AG10803 (cell line): ENCODE data around the gene CMSS1.

Source experiments
- DNase-seq: peaks from one replicate; pipeline ENCODE4 v3.0.0; 2010; ENCODE audit warnings: low read depth
- H3K4me3 ChIP-seq: 2 replicates; pipeline ENCODE4 v1.5.1; 2011; ENCODE audit warnings: mild to moderate bottlenecking, low read length, control low read depth
- CTCF ChIP-seq: conservative IDR thresholded peaks from 2 replicates; pipeline ENCODE4 v1.5.1; 2011; ENCODE audit warnings: mild to moderate bottlenecking, low read length, control low read depth, inconsistent platforms

Gene CMSS1

GRCh38 chr3:99965077-99965476, 147.4 kb downstream of the CMSS1 start:
- TF ChIP-seq CTCF, result no peak
- no peak overlapping the region for H3K4me3 ChIP-seq
- DNase-seq, result peak; percentile 49

- no peak for TF ChIP-seq CTCF
- no peak overlapping the region for H3K4me3 ChIP-seq
- DNase-seq, result no peak
Observed at GRCh38 chr3:99965681-99966408, 148.2 kb downstream of the CMSS1 start.

DNA sequence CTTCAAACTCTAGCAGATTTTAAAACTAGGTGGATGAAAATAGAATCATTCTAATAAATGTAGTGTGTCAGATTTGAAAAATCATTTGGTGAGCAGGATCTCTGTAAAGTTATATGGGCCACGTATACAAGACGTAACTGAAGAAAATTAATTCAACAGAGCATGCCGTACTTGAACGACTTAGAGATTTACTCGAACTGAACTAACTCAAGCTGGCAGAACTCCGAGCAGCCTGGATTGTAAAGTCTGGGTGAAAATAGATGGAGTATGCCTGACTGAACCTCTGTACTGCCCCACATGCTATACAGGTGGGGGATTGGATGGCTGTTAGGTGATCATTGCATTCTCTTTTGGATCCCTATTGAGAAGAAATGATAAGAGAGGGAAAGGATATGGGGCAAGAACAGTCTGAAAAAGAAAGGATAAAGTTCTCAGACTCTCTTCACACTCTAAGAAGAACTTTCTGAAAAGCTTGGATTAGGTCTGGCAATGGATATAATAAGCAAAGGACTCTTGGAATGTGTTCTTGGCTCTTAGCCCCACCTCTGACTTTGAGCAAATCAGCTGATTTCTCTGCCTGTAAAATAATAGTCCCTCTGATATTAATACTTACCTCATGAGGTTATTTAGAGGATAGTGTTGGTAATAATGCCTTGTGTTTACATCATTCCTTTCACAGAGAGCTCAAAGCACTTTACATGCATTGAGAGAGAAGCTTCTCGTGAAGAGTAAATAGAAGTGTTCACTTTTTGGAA, 149.2 kb downstream of the CMSS1 start:
- peak; percentile 70 for DNase-seq
- no peak for TF ChIP-seq CTCF
- no peak overlapping the region for H3K4me3 ChIP-seq

DNA sequence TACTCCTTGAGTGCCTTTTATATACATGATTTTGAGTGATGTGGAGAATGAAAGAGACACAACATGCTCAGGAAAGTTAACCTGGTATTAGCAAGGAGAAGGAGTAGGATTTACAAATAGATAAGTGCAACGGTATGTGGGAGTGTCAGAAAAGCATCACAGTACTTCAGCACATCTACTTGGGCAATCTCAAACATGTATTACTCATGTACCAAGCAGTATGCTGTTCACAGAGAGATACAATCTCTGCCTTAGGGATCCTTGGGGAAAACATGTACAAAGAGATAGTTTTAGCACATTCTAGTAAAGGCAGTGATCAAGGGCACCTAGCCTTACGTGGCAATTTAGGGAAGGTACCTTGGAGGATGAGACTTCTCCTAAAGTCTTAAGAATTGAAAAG, 150.1 kb downstream of the CMSS1 start:
- DNase-seq, result peak; percentile 62
- H3K4me3 ChIP-seq, result no peak overlapping the region
- TF ChIP-seq CTCF, result no peak

DNA sequence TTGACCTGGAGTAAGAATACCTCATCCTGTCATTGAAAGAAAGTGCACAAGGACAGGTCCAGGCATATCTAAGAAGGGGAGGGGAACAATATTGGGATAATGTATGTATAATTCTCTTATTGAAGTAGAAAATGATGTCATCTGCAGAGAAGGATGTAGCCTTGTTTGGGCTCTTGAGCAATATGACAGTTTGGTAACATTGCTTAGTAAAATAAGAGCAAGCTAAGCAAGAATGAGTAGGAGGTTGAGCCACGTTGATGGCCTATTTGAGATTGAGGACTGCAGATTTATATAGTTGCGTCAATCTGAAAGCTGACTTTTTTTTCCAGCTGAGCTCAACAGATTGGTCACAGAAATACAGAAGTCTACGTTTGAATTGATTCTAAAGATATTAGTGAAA, 151.5 kb downstream of the CMSS1 start:
- DNase-seq, result no peak
- no peak for TF ChIP-seq CTCF
- H3K4me3 ChIP-seq, result no peak overlapping the region

DNA sequence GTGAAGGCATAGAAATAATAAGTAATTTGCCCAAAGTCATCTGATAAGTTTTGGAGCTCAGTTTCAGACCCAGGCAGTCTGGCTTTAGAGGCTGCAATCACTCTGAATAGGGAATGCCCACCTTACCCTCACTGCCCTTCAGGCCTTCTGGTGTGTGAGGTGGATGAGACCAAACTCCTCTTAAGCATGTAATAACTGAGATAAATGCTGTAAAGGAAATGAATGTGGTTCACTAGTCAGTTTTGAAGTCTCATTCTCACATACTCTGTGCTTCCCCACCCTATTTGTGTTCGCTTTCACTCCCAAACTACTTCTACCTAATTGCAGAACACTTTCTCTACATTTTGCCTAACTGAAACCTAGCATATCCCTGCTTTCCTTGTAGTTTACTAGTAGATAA, 152.5 kb downstream of the CMSS1 start:
- no peak for DNase-seq
- no peak overlapping the region for H3K4me3 ChIP-seq
- TF ChIP-seq CTCF, result no peak

- no peak for DNase-seq
- TF ChIP-seq CTCF, result no peak
Observed at GRCh38 chr3:99971761-99972160, 154.1 kb downstream of the CMSS1 start.

More at GRCh38 chr3:99971761-99972160, 154.1 kb downstream of the CMSS1 start:
- no peak overlapping the region for H3K4me3 ChIP-seq
